Right lung (tissue), 5 donors: ENCODE measurements around the gene SLC6A19. TPM values are rescaled to one million over a fixed set of nuclear protein-coding genes. Genes with fewer than 3 reads are reported as not detected.

Experiments used
- DNase-seq, 2 donors: peaks; one replicate each; pipeline ENCODE4 v3.0.0-alpha.2; 2013
- polyA plus RNA-seq, 5 donors: library from polyadenylated mRNA; unstranded; fragments of 120-200 nt; gene quantifications; one replicate each; pipeline versions ENCODE4 v1.2.1 to v1.2.3, GENCODE V29; 2013; ENCODE audit warnings: inconsistent platforms in 1 of 5, low replicate concordance in 1 of 5; ENCODE audit not compliant: insufficient read length in 5 of 5, insufficient read depth in 1 of 5

Gene SLC6A19
- polyA plus RNA-seq, 5 donors = 0.13 to 0.15 TPM; not detected in 3

DNA sequence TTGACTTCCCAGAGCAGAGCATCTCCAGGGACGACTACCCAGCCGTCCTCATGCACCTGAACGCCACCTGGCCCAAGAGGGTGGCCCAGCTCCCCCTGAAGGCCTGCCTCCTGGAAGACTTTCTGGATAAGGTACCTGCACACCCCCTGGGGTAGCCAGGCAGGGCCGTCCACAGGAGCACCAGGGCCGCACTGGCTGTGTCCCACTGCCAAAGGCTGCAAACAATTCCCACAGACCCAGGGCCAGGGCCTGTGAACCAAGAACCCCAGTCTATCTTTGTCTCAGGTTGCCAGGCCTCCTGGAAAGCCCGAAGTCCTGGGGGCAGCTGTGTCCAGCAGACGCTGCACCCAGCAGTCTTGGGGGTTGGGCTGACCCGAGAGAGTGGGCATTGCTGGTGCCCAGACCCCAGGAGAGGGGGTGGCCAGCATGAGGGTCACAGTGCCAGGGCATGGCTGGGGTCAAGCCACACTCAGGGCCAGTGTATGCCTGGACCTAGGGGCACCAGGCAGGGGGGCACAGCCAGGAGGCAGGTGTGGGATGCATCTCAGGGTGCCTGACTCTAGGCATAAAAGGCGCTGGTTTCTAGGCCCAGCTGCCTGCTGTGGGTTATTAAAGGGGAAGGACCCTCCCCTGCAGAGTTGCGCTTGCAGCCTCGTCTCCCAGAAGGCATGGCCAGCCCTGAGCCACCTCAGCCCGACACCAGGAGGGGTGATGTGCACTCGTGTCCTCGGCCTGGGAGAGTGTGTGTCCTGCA is 41.5 kb downstream of the SLC6A19 start:
- DNase-seq = no peak

DNA sequence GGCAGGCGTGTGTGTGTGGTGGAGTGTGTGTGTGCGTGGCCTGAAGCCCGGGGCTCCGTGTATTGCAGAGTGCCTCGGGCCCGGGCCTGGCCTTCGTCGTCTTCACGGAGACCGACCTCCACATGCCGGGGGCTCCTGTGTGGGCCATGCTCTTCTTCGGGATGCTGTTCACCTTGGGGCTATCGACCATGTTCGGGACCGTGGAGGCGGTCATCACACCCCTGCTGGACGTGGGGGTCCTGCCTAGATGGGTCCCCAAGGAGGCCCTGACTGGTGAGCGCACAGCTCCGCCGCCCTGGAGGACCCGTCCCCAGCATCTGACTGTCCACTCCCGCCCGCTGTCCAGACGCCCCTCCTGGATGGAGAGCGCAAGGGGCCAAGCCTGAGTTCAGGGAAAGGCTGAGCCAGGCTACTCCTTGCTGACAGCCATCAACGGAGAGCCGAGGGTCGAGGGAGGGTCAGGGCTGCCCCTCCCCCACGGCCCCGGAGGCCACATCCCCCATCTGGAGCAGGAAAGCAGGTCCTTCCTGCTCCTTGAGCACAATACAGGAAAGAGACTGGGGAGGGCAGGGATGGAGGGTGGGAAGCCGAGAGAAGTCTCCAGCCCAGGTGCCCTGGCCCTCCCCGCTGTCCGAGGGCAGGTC is 42.2 kb downstream of the SLC6A19 start:
- DNase-seq = no peak

DNA sequence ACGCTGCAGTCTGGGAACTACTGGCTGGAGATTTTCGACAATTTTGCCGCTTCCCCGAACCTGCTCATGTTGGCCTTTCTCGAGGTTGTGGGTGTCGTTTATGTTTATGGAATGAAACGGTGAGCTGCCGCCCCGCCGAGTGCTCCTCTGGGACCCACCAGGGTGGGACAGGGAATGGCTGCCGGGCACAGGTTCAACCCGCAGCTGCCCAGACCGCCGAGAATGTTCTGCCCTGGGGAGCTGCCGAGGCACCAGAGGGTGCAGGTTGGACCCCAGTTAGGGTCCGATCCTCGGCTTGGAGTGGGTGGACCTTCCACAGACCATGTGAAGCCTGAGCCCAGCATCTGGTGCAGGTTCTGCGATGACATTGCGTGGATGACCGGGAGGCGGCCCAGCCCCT is 42.9 kb downstream of the SLC6A19 start:
- DNase-seq = no peak

- no peak for DNase-seq
Observed at GRCh38 chr5:1244976-1245375, 43.6 kb downstream of the SLC6A19 start.

GRCh38 chr5:1245905-1246576 is 44.6 kb downstream of the SLC6A19 start:
- no peak for DNase-seq

DNA sequence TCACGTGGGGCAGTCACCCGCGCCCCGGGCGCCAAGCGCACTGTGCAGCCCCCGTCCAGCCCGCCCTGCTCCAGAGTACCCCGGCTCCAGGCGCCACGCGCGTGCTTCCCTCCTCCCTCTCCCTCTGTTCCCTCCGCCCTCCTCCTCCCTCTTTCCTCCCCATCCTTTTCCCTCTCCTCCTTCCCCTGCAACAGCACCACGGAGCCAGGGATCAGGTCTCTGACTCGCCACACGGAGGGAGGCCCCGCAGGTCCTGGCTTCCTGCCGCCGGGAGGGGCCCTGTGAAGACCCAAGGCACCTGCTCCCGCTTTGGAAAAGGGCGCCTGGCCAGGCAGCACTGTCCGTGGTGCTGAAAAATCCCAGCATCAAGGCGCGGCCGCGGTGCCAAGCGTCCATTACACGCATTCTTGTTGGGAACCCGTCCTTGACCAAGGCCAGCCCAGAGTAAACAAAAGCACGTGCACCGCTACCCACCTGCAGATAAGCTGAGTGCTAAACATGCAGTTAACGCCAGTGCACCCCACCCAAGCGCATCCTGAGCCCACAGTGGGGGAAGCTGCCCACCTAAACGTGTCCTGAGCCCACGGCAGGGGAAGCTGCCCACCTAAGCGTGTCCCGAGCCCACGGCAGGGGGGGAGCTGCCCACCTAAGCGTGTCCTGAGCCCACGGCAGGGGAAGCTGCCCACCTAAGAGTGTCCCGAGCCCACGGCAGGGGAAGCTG is 45.5 kb downstream of the SLC6A19 start:
- peak; percentile 43 to 52 for DNase-seq

DNA sequence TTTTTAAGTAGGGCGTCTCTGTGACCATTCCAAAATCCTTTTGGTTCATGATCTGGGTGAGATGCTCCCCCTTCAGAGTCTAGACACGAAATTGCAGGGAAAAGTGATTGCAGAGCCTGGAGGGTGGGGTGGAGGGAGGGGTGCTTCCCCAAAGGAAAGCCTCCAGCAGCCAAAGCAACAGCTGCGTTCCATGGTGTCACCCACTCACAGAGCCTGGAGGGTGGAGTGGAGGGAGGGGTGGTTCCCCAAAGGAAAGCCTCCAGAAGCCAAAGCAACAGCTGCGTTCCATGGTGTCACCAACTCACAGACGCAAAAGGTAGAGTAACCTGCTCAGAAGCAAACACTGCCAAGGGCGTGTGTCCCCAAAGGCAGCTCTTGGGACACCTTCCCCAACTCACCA is 46.4 kb downstream of the SLC6A19 start:
- no peak for DNase-seq

- DNase-seq = no peak
Observed at GRCh38 chr5:1249366-1250280, 48.2 kb downstream of the SLC6A19 start.

GRCh38 chr5:1251678-1252580 is 50.5 kb downstream of the SLC6A19 start:
- no peak for DNase-seq

- no peak for DNase-seq
Observed at GRCh38 chr5:1252681-1253080, 51.3 kb downstream of the SLC6A19 start.

GRCh38 chr5:1253456-1254105 is 52.2 kb downstream of the SLC6A19 start:
- no peak for DNase-seq

DNA sequence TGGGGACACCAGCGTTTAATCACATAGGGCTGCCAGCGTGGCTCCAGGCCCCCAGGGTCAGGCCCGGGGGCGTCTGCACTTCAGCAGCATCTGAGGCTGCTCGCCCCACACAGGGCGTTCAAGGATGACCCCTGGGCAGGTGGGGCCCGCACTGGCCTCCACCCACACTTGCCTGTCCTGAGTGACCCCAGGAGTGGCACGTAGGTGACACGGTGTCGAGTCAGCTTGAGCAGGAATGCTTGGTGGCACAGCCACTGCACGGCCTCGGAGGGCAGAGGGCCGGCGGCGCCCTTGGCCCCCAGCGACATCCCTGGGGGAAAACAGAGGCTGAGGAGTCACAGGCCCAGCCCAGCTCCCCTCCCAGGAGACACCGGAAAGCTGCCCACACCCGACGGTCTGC is 52.8 kb downstream of the SLC6A19 start:
- no peak for DNase-seq

GRCh38 chr5:1255081-1255561 is 53.7 kb downstream of the SLC6A19 start:
- DNase-seq = no peak

DNA sequence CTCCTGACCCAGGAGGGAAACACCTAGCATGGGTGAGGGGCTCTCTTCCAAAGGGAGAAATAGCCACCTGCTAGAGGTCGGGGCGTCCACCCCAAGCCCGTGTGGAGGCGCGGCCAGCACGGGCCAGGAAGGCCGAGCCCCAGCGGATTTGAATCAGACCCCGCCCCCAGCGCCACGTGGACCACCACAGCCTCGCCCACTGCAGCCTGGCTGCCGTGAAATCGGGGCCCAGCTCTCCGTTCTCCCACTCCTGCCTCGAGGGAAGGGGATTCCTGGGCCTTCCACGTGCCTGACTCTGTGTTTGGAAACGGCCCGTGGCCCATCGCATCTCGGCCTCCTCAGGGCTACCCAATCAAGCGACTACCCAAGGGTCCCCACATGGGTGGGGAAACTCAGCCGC is 55.4 kb downstream of the SLC6A19 start:
- no peak for DNase-seq

- no peak for DNase-seq
Observed at GRCh38 chr5:1257363-1257762, 56.0 kb downstream of the SLC6A19 start.

DNA sequence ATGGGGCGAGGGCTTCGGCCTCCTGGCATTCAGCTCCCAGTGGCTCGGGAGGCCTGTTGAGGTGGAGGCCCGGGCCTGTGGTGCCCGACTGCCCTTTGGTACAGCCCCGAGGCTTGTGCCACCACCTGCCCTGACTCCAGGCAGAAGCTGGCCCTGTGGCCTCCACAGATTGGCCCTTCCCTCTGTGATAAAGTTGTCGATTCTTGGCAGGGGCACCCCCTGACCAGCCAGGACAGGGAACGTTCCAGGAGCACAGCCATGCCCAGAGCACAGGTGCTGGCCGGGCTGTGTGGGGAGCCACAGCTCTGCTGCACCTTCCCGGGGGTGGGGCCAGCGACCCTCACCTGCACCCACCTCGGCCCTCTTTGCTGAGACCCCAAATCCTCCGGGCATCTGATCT is 56.4 kb downstream of the SLC6A19 start:
- DNase-seq = no peak

DNA sequence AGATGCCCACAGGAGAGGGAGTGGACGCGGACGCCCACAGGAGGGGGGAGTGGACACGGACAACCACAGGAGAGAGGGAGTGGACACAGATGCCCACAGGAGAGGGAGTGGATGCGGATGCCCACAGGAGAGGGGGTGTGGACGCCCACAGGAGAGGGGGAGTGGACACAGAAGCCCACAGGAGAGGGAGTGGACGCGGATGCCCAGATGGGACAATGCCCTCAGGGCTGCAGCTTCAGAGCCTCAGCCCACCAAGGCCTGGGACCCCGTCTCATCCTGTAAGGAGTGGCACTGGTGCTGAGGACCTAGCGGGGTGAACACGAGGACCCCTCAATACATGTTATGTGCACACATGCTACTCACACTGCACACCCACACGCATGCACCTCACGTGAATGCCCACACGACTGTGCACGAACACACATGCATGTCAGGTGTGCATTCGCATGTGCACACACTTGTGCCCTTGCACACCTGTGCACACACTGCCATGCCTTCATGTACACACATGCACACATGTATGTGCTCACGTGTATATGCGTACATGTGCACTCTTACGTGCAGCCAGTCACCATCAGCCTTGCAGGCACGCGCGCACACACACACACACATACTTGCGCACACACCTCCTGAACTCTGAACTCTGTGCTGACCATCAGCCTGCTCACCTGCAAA is 58.5 kb downstream of the SLC6A19 start:
- no peak for DNase-seq

- no peak for DNase-seq
Observed at GRCh38 chr5:1261643-1262042, 60.2 kb downstream of the SLC6A19 start.

- no peak for DNase-seq
Observed at GRCh38 chr5:1262381-1262780, 61.0 kb downstream of the SLC6A19 start.
